Measurements from ENCODE around the gene PLEKHA8.

DNA sequence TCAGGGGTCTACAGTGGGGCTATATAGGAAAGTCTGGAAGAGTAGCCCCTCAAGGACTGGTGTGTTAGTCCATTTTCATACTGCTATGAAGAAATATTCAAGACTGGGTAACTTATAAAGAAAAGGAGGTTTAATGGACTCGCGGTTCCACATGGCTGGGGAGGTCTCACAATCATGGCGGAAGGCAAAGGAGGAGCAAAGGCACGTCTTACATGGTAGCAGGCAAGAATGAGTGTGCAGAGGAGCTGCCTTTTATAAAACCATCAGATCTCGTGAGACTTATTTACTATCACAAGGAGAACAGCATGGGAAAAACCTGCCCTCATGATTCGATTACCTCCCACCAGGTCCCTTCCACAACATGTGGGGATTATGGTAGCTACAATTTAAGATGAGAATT is 4.7 kb upstream of the PLEKHA8 start:
- TF ChIP-seq CTCF (IDR thresholded peaks at IDR 0.05) (no peak), POLR2A (IDR thresholded peaks at IDR 0.05) (no peak)
